Measurements from ENCODE around the gene SEMA3G. TPM values are rescaled to one million over a fixed set of nuclear protein-coding genes. Genes with fewer than 3 reads are reported as not detected.

SEMA3G gene
- total RNA-seq, 4 donors from 2014 or later = 3.7 to 18.6 (median 11.5) TPM

DNA sequence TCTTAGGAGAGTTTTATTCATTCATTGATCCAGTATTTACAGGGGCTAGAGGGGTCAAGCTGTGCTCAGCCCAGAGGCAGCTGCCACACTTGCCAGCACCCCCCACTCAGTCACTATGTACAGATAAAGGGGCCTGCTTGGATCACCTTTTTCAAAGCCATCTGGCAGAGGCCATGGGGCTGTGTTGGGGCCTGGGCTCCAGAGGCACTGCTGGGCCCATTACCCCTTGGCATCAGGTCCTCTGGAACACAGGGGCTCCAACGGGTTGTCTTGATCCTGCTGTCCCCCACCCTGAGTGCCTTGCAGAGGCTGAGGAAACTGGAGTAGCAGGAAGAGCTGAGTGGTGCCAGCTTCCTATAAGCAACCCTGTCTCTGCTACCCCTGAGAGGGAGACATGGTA is 43.9 kb downstream of the SEMA3G start:
- WGBS, 2 donors = 80% methylated on average over 1 of the region's 1 CpG; no CpG with 5 or more reads in 1 of the 2 donors
- intact Hi-C loops (cut with DNase I) = loop anchor here (10.0 kb wide), 1 partner anchor 166 kb away; the partner anchor contains the start of gene TWF2

GRCh38 chr3:52400275-52400793 is 44.6 kb downstream of the SEMA3G start:
- intact Hi-C loops (cut with DNase I) = loop anchor here (10.0 kb wide), 1 partner anchor 166 kb away; the partner anchor contains the start of gene TWF2
- H3K36me3 ChIP-seq = peaks cover 40 to 43% of the 10 kb centered on the region in 2 donors

More for the DNA sequence above, 43.9 kb downstream of the SEMA3G start:
- Histone ChIP-seq H3K27me3 (no peaks in the 10 kb centered on the region), H3K4me3 (replicated peaks in 1 of 3) (no peak overlapping the region), H3K4me1 (no peaks in the 10 kb centered on the region), H3K9me3 (no peaks in the 10 kb centered on the region), H3K27ac (no peak overlapping the region), H3K36me3 (peaks cover 40 to 50% of the 10 kb centered on the region in 2 donors)
- TF ChIP-seq POLR2A (IDR thresholded peaks at IDR 0.05) (no peak), CTCF (IDR thresholded peaks at IDR 0.05) (no peak)
- no peak for DNase-seq

GRCh38 chr3:52399593-52399992 is 45.3 kb downstream of the SEMA3G start:
- Histone ChIP-seq H3K27ac (no peak overlapping the region), H3K9me3 (no peaks in the 10 kb centered on the region), H3K36me3 (peaks cover 35% of the 10 kb centered on the region in 2 donors), H3K4me1 (no peaks in the 10 kb centered on the region), H3K4me3 (replicated peaks in 1 of 3) (no peak overlapping the region), H3K27me3 (no peaks in the 10 kb centered on the region)
- intact Hi-C loops (cut with DNase I) = no loop called here
- TF ChIP-seq POLR2A (IDR thresholded peaks at IDR 0.05) (no peak), CTCF (IDR thresholded peaks at IDR 0.05) (no peak)
- DNase-seq = no peak
- 100% methylated on average over 2 of the region's 6 CpGs; no CpG with 5 or more reads in 1 of the 2 donors for WGBS, 2 donors

More at GRCh38 chr3:52400275-52400793, 44.6 kb downstream of the SEMA3G start:
- no peak for DNase-seq
- WGBS, 2 donors = 92 to 95% methylated on average over 4 to 10 of the region's 10 CpGs
- Histone ChIP-seq H3K4me1 (no peaks in the 10 kb centered on the region), H3K9me3 (no peaks in the 10 kb centered on the region), H3K27me3 (no peaks in the 10 kb centered on the region), H3K27ac (no peak overlapping the region), H3K4me3 (replicated peaks in 1 of 3) (no peak overlapping the region)
- TF ChIP-seq POLR2A (IDR thresholded peaks at IDR 0.05) (no peak), CTCF (IDR thresholded peaks at IDR 0.05) (no peak)

DNA sequence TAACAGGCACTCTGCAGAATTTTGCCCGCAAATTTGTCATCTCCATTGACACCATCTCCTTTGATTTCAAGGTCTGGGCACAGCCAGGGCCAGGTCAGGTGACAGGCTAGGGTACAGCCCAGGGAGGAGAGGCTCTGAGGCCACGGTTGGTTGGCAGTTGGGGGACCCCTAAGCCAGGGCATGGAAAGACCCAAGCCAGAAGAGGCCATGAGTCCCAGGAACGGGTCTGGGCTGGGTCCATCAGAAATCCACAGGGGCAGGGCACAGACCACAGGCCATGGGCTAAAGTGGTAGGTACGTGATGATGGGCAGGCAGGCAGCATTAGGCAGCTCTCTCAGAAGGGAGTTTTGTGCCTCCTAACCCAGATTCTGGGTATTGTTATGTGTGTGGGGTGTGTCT is 45.8 kb downstream of the SEMA3G start:
- Histone ChIP-seq H3K4me3 (replicated peaks in 1 of 3) (no peak overlapping the region), H3K27me3 (no peaks in the 10 kb centered on the region), H3K4me1 (no peaks in the 10 kb centered on the region), H3K27ac (no peak overlapping the region), H3K36me3 (peaks cover 30 to 31% of the 10 kb centered on the region in 2 donors), H3K9me3 (no peaks in the 10 kb centered on the region)
- no peak for DNase-seq
- TF ChIP-seq POLR2A (IDR thresholded peaks at IDR 0.05) (no peak), CTCF (IDR thresholded peaks at IDR 0.05) (no peak)
- intact Hi-C loops (cut with DNase I) = no loop called here
- 94 to 100% methylated on average over 1 to 4 of the region's 4 CpGs for WGBS, 2 donors

GRCh38 chr3:52398670-52399081 is 46.2 kb downstream of the SEMA3G start:
- no peaks in the 10 kb centered on the region for H3K27me3 ChIP-seq
- peaks cover 26 to 27% of the 10 kb centered on the region in 2 donors for H3K36me3 ChIP-seq
- no peaks in the 10 kb centered on the region for H3K4me1 ChIP-seq
- DNase-seq = no peak
- intact Hi-C loops (cut with DNase I) = no loop called here
- TF ChIP-seq CTCF (IDR thresholded peaks at IDR 0.05) = no peak
- TF ChIP-seq POLR2A (IDR thresholded peaks at IDR 0.05) = no peak
- H3K4me3 ChIP-seq (replicated peaks in 1 of 3) = no peak overlapping the region
- no peaks in the 10 kb centered on the region for H3K9me3 ChIP-seq
- 85 to 90% methylated on average over 5 of the region's 5 CpGs for WGBS, 2 donors
- H3K27ac ChIP-seq = no peak overlapping the region

Measured in thyroid gland (tissue), 4 donors.